ENCODE measurements around the gene UBE2V1.

Gene UBE2V1

GRCh38 chr20:50039706-50040431, 73.1 kb downstream of the UBE2V1 start:
- DNase-seq = no peak
- Histone ChIP-seq H3K9me3 (ENCODE audit: severe bottlenecking) (no peaks in the 10 kb centered on the region), H3K27me3 (ENCODE audit: insufficient read depth, low read depth, severe bottlenecking) (no peaks in the 10 kb centered on the region), H3K27ac (peak overlapping the region; percentile 49), H3K4me3 (ENCODE audit: low read depth, low read length) (no peak overlapping the region), H3K36me3 (no peaks in the 10 kb centered on the region)
- no peak for TF ChIP-seq CTCF (IDR thresholded peaks at IDR 0.05; ENCODE audit: low read depth, low read length)

GRCh38 chr20:50038574-50038991, 74.4 kb downstream of the UBE2V1 start:
- Histone ChIP-seq H3K36me3 (no peaks in the 10 kb centered on the region), H3K4me3 (ENCODE audit: low read depth, low read length) (no peak overlapping the region), H3K9me3 (ENCODE audit: severe bottlenecking) (no peaks in the 10 kb centered on the region), H3K27me3 (ENCODE audit: insufficient read depth, low read depth, severe bottlenecking) (no peaks in the 10 kb centered on the region), H3K27ac (no peak overlapping the region)
- TF ChIP-seq CTCF (IDR thresholded peaks at IDR 0.05; ENCODE audit: low read depth, low read length) = no peak
- DNase-seq = no peak

GRCh38 chr20:50038169-50038568, 74.8 kb downstream of the UBE2V1 start:
- TF ChIP-seq CTCF (IDR thresholded peaks at IDR 0.05; ENCODE audit: low read depth, low read length) = no peak
- no peak for DNase-seq
- no peak overlapping the region for H3K4me3 ChIP-seq (ENCODE audit: low read depth, low read length)
- H3K9me3 ChIP-seq (ENCODE audit: severe bottlenecking) = no peaks in the 10 kb centered on the region
- no peaks in the 10 kb centered on the region for H3K27me3 ChIP-seq (ENCODE audit: insufficient read depth, low read depth, severe bottlenecking)
- no peaks in the 10 kb centered on the region for H3K36me3 ChIP-seq
- H3K27ac ChIP-seq = no peak overlapping the region

- no peak overlapping the region for H3K4me3 ChIP-seq (ENCODE audit: low read depth, low read length)
- no peaks in the 10 kb centered on the region for H3K9me3 ChIP-seq (ENCODE audit: severe bottlenecking)
- no peak for DNase-seq
- no peak overlapping the region for H3K27ac ChIP-seq
- TF ChIP-seq CTCF (IDR thresholded peaks at IDR 0.05; ENCODE audit: low read depth, low read length) = no peak
- H3K27me3 ChIP-seq (ENCODE audit: insufficient read depth, low read depth, severe bottlenecking) = no peaks in the 10 kb centered on the region
- no peaks in the 10 kb centered on the region for H3K36me3 ChIP-seq
Observed at GRCh38 chr20:50037575-50037974, 75.4 kb downstream of the UBE2V1 start.

- Histone ChIP-seq H3K9me3 (ENCODE audit: severe bottlenecking) (no peaks in the 10 kb centered on the region), H3K27me3 (ENCODE audit: insufficient read depth, low read depth, severe bottlenecking) (no peaks in the 10 kb centered on the region), H3K27ac (no peak overlapping the region), H3K36me3 (no peaks in the 10 kb centered on the region), H3K4me3 (ENCODE audit: low read depth, low read length) (no peak overlapping the region)
- no peak for DNase-seq
- no peak for TF ChIP-seq CTCF (IDR thresholded peaks at IDR 0.05; ENCODE audit: low read depth, low read length)
Observed at GRCh38 chr20:50037123-50037522, 75.8 kb downstream of the UBE2V1 start.

GRCh38 chr20:50036703-50037102, 76.2 kb downstream of the UBE2V1 start:
- no peaks in the 10 kb centered on the region for H3K36me3 ChIP-seq

More at GRCh38 chr20:50036703-50037102, 76.2 kb downstream of the UBE2V1 start:
- Histone ChIP-seq H3K27ac (no peak overlapping the region), H3K4me3 (ENCODE audit: low read depth, low read length) (no peak overlapping the region), H3K9me3 (ENCODE audit: severe bottlenecking) (no peaks in the 10 kb centered on the region), H3K27me3 (ENCODE audit: insufficient read depth, low read depth, severe bottlenecking) (no peaks in the 10 kb centered on the region)
- no peak for TF ChIP-seq CTCF (IDR thresholded peaks at IDR 0.05; ENCODE audit: low read depth, low read length)
- no peak for DNase-seq

All from WERI-Rb-1 (cell line).